22Rv1 (cell line): Measurements from ENCODE around the gene ABCB10.

Source experiments
- H3K27ac ChIP-seq: fragments of 450-650 bp; 2 replicates; pipeline ENCODE4 v1.5.1; 2017
- CTCF ChIP-seq: fragments of 450-650 bp; IDR thresholded peaks from 2 replicates; pipeline ENCODE4 v1.5.1; 2017; ENCODE audit warnings: mild to moderate bottlenecking
- ZFX ChIP-seq: fragments of 450-650 bp; IDR thresholded peaks from 2 replicates; pipeline ENCODE4 v1.6.1; 2017; ENCODE audit warnings: antibody characterized with exemption, borderline replicate concordance

The ABCB10 gene

GRCh38 chr1:229558460-229559335 lies at the start of gene ABCB10:
ABCB10 (minus strand) TSS chr1:229558707; CDS start chr1:229558652, 55 bp downstream.
- H3K27ac ChIP-seq, result peak within 1 kb of the TSS; percentile 82
- peak; percentile 98 for TF ChIP-seq CTCF
- TF ChIP-seq ZFX, result no peak

GRCh38 chr1:229607370-229607769 lies 48.9 kb upstream of the ABCB10 start:
- TF ChIP-seq ZFX (no peak), CTCF (no peak)
- H3K27ac ChIP-seq, result no peak overlapping the region

GRCh38 chr1:229603371-229604005 lies 45.0 kb upstream of the ABCB10 start:
- TF ChIP-seq ZFX, result no peak
- TF ChIP-seq CTCF, result no peak
- no peak overlapping the region for H3K27ac ChIP-seq

GRCh38 chr1:229600229-229600628 lies 41.7 kb upstream of the ABCB10 start:
- H3K27ac ChIP-seq, result no peak overlapping the region
- no peak for TF ChIP-seq ZFX
- TF ChIP-seq CTCF, result no peak

GRCh38 chr1:229599218-229599954 lies 40.9 kb upstream of the ABCB10 start:
- no peak overlapping the region for H3K27ac ChIP-seq
- no peak for TF ChIP-seq CTCF
- TF ChIP-seq ZFX, result no peak

- H3K27ac ChIP-seq, result no peak overlapping the region
- TF ChIP-seq CTCF (no peak), ZFX (no peak)
Observed at GRCh38 chr1:229597877-229598276, 39.4 kb upstream of the ABCB10 start.
